Common myeloid progenitor, CD34-positive (primary cell): ENCODE results near the gene SEMA6A.

Experiments used
- CTCF ChIA-PET: fragments of 350-600 bp; sonication (Branson Sonifier 250); formaldehyde crosslinking; loops from one replicate; lab custom pipeline; 2021; ENCODE audit warnings: antibody characterized with exemption; lab: Charles Lee
- POLR2A ChIA-PET: fragments of 350-600 bp; sonication (Branson Sonifier 250); formaldehyde crosslinking; loops from one replicate; lab custom pipeline; 2021; ENCODE audit warnings: antibody characterized with exemption; lab: Charles Lee
- DNase-seq, 3 donors: peaks; one replicate each; pipeline versions ENCODE4 v3.0.0 to v3.0.0-alpha.2; 2013
- H3K27ac ChIP-seq, 2 experiments: 1 replicate in 1 of 2; 2 replicates in 1 of 2; pipeline ENCODE4 v1.7.0; 2013; ENCODE audit warnings: inconsistent platforms in 2 of 2, low read length in 2 of 2, mild to moderate bottlenecking in 2 of 2, low read depth in 1 of 2, moderate library complexity in 1 of 2; ENCODE audit not compliant: severe bottlenecking in 2 of 2, insufficient read depth in 1 of 2, poor library complexity in 1 of 2
- H3K27me3 ChIP-seq, 5 experiments: replicated peaks in 2 of 5; 1 replicate in 3 of 5; 2 replicates in 2 of 5; pipeline versions ENCODE4 v1.6.1 to v1.7.0; 2013; ENCODE audit warnings: low read length in 4 of 5, mild to moderate bottlenecking in 2 of 5, moderate library complexity in 2 of 5, inconsistent platforms in 1 of 5; ENCODE audit not compliant: insufficient read depth in 5 of 5, control insufficient read depth in 4 of 5
- H3K36me3 ChIP-seq, 4 experiments: 1 replicate in 2 of 4; 2 replicates in 2 of 4; pipeline versions ENCODE4 v1.6.1 to v1.7.0; 2013; ENCODE audit warnings: low read length in 3 of 4, control low read depth in 1 of 4, mild to moderate bottlenecking in 1 of 4; ENCODE audit not compliant: control insufficient read depth in 4 of 4, insufficient read depth in 4 of 4
- H3K4me1 ChIP-seq, 4 experiments: 1 replicate in 3 of 4; 2 replicates in 1 of 4; pipeline versions ENCODE4 v1.6.1 to v1.7.1; 2013; ENCODE audit warnings: low read length in 3 of 4, mild to moderate bottlenecking in 3 of 4, control low read depth in 1 of 4, inconsistent platforms in 1 of 4, moderate library complexity in 1 of 4; ENCODE audit not compliant: control insufficient read depth in 4 of 4, insufficient read depth in 4 of 4; ENCODE audit errors: control extremely low read depth in 1 of 4
- H3K4me3 ChIP-seq, 7 experiments: 1 replicate in 4 of 7; 2 replicates in 3 of 7; pipeline versions ENCODE4 v1.5.1 to v1.7.0; 2013; ENCODE audit warnings: mild to moderate bottlenecking in 7 of 7, low read length in 6 of 7, moderate library complexity in 6 of 7, inconsistent platforms in 2 of 7, low read depth in 2 of 7, control low read depth in 1 of 7; ENCODE audit not compliant: insufficient read depth in 4 of 7, control insufficient read depth in 1 of 7; ENCODE audit errors: extremely low read depth in 1 of 7
- H3K9me3 ChIP-seq, 5 experiments: 1 replicate in 4 of 5; 2 replicates in 1 of 5; pipeline versions ENCODE4 v1.6.1 to v1.7.1; 2013; ENCODE audit warnings: low read length in 4 of 5, mild to moderate bottlenecking in 2 of 5, inconsistent platforms in 1 of 5, low read depth in 1 of 5, moderate library complexity in 1 of 5; ENCODE audit not compliant: control insufficient read depth in 4 of 5, insufficient read depth in 2 of 5; ENCODE audit errors: control extremely low read depth in 1 of 5
- WGBS: methylation state at CpG from one replicate; pipeline ENCODE4 v1.1.5; 2013; ENCODE audit not compliant: insufficient coverage; 5-methylcytosine and 5-hydroxymethylcytosine counted together

The SEMA6A gene

GRCh38 chr5:116517488-116517887 is 57.1 kb downstream of the SEMA6A start:
- no peak overlapping the region for H3K4me3 ChIP-seq
- no peaks in the 10 kb centered on the region for H3K4me1 ChIP-seq
- H3K9me3 ChIP-seq, result no peaks in the 10 kb centered on the region
- ChIA-PET POLR2A (no interaction called here), CTCF (no interaction called here)
- H3K27ac ChIP-seq, result no peak overlapping the region
- 91% methylated on average over 1 of the region's 2 CpGs for WGBS
- no peaks in the 10 kb centered on the region for H3K36me3 ChIP-seq
- DNase-seq, result no peak
- no peaks in the 10 kb centered on the region for H3K27me3 ChIP-seq

GRCh38 chr5:116516021-116516420 is 58.6 kb downstream of the SEMA6A start:
- CTCF ChIA-PET, result no interaction called here
- no peak for DNase-seq

DNA sequence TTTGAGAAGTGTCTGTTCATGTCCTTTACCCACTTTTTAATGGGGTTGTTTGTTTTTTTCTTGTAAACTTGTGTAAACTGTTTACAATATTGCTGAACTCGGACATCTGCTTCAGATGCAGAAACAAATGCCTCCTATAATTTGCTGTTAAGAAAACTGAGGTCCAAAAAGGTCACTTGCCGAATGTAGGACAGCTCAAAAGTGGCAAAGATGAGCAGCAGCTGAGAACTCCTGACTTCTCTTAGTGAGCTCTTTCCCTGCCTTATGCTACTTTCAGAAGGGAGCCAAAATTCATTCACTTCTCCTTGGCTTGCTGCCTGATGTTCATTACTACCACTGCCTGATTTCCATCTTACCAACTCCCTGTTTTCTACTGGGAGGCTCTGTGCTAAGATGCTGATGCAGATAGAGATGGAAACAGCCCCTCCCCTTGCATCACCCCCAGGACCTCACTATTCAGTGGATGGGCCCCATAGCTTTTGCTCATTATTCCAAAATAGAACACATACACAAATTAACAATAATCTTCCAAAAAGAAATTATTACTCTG is 60.1 kb downstream of the SEMA6A start:
- 95% methylated on average over 2 of the region's 2 CpGs for WGBS
- POLR2A ChIA-PET, result no interaction called here
- Histone ChIP-seq H3K36me3 (no peaks in the 10 kb centered on the region), H3K27me3 (no peaks in the 10 kb centered on the region), H3K9me3 (no peaks in the 10 kb centered on the region), H3K4me1 (no peaks in the 10 kb centered on the region), H3K4me3 (no peak overlapping the region), H3K27ac (no peak overlapping the region)
- no peak for DNase-seq
- CTCF ChIA-PET, result no interaction called here

More at GRCh38 chr5:116516021-116516420, 58.6 kb downstream of the SEMA6A start:
- Histone ChIP-seq H3K27me3 (no peaks in the 10 kb centered on the region), H3K4me3 (no peak overlapping the region), H3K9me3 (no peaks in the 10 kb centered on the region), H3K36me3 (no peaks in the 10 kb centered on the region), H3K4me1 (no peaks in the 10 kb centered on the region), H3K27ac (no peak overlapping the region)
- POLR2A ChIA-PET, result no interaction called here
- no CpG with 5 or more reads among the region's 4 CpGs for WGBS

GRCh38 chr5:116510517-116510916 is 64.1 kb downstream of the SEMA6A start:
- Histone ChIP-seq H3K27ac (no peak overlapping the region), H3K36me3 (no peaks in the 10 kb centered on the region), H3K27me3 (peaks cover 0 to 2% (median 0%) of the 10 kb centered on the region in 5 experiments), H3K4me1 (no peaks in the 10 kb centered on the region), H3K4me3 (no peak overlapping the region), H3K9me3 (no peaks in the 10 kb centered on the region)
- ChIA-PET POLR2A (interaction anchor here (0.5 kb wide), 1 partner anchor 185 kb away, joined by 3 read pairs; no protein-coding TSS in a partner anchor), CTCF (interaction anchor here (0.8 to 0.9 kb wide), 2 partner anchors 9 to 11 kb away, joined by 3 to 4 read pairs; no protein-coding TSS in a partner anchor)
- no CpG with 5 or more reads among the region's 1 CpG for WGBS
- no peak for DNase-seq

- Histone ChIP-seq H3K4me1 (no peaks in the 10 kb centered on the region), H3K27me3 (peaks cover 0 to 2% (median 0%) of the 10 kb centered on the region in 5 experiments), H3K27ac (no peak overlapping the region), H3K4me3 (no peak overlapping the region), H3K9me3 (no peaks in the 10 kb centered on the region), H3K36me3 (no peaks in the 10 kb centered on the region)
- POLR2A ChIA-PET, result interaction anchor here (0.5 kb wide), 1 partner anchor 184 kb away, joined by 3 read pairs; no protein-coding TSS in a partner anchor
- CTCF ChIA-PET, result interaction anchor here (0.8 to 0.9 kb wide), 2 partner anchors 9 to 10 kb away, joined by 3 to 4 read pairs; no protein-coding TSS in a partner anchor
- 100% methylated on average over 6 of the region's 6 CpGs for WGBS
- DNase-seq, result no peak
Measured at GRCh38 chr5:116509483-116510244, 65.0 kb downstream of the SEMA6A start.

DNA sequence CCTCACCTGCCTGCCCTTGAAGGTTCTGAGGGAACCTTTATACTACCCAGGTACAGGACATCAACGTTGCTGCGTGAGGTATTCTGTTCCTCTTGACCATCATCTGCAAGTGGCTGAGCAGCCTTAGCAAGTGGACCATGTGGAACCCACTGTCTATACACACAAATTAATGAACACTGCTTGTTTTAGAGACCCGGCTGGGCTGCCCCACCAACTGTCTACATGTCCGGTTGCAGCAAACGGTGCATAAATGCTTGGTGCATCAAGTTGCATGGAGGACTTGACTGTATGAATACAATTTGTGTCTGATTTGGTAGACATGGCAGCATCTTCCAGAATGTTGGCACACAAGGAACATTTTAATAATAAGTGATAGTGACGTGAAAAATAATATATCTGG is 65.8 kb downstream of the SEMA6A start:
- no peak for DNase-seq
- Histone ChIP-seq H3K27ac (no peak overlapping the region), H3K4me1 (no peaks in the 10 kb centered on the region), H3K9me3 (no peaks in the 10 kb centered on the region), H3K4me3 (no peak overlapping the region), H3K36me3 (no peaks in the 10 kb centered on the region), H3K27me3 (peaks cover 0 to 2% (median 0%) of the 10 kb centered on the region in 5 experiments)
- ChIA-PET CTCF (no interaction called here), POLR2A (no interaction called here)
- 98% methylated on average over 5 of the region's 6 CpGs for WGBS
